ENCODE results near the gene CAD. TPM values are rescaled to one million over a fixed set of nuclear protein-coding genes. Genes with fewer than 3 reads are reported as not detected.

The CAD gene
- total and polyA plus RNA-seq, 10 of the 15 experiments (the other 5 are each of a cell fraction or from before 2014, with no cell fraction given), result 7.6 to 119 (median 50.7) TPM

GRCh38 chr2:27264753-27265535 lies 47.8 kb downstream of the CAD start:
- no TSS peak for BruUV-seq (replicated peaks)
- Histone ChIP-seq H3K9ac (ENCODE audit: control insufficient read depth, insufficient read depth, low read length) (peak overlapping the region; percentile 16; the same call in 1 of the 2 replicates), H4K20me1 (ENCODE audit: control insufficient read depth, insufficient read depth) (no peaks in the 10 kb centered on the region), H2AFZ (ENCODE audit: control insufficient read depth, low read depth, low read length) (peak overlapping the region; percentile 79), H3K79me2 (ENCODE audit: control insufficient read depth, insufficient read depth, low read length) (no peaks in the 10 kb centered on the region), H3K27me3 (replicated peaks in 1 of 2; ENCODE audit: control insufficient read depth in 2 of 2, insufficient read depth in 2 of 2, low read length in 1 of 2) (peaks cover 23 to 41% of the 10 kb centered on the region in 2 experiments), H3K4me1 (ENCODE audit: control insufficient read depth, insufficient read depth, low read length) (peaks cover 18% of the 10 kb centered on the region), H3K4me3 (peak overlapping the region; percentile 76), H3K27ac (ENCODE audit: control insufficient read depth, insufficient read depth) (no peak overlapping the region), H3K9me3 (replicated peaks; ENCODE audit: control insufficient read depth, insufficient read depth, low read length) (no peaks in the 10 kb centered on the region), H3K36me3 (ENCODE audit: control insufficient read depth in 2 of 2, insufficient read depth in 2 of 2, low read length in 1 of 2) (no peaks in the 10 kb centered on the region), H3K4me2 (ENCODE audit: control insufficient read depth, insufficient read depth) (peak overlapping the region; percentile 98)
- FAIRE-seq (no peak), DNase-seq (ENCODE audit: low read depth, low spot score) (no peak), ATAC-seq (peak; percentile 80)
- POLR2A ChIA-PET, result interaction anchor here (0.9 kb wide), 1 partner anchor 625 kb away, joined by 3 read pairs; the partner anchor contains the start of genes BABAM2 and RBKS
- CTCF ChIA-PET, result interaction anchor here (0.7 to 7.9 kb wide), 8 partner anchors 9 to 419 kb away, joined by 3 to 52 read pairs (median 5); no protein-coding TSS in a partner anchor
- RAD21 ChIA-PET (ENCODE audit: unreplicated experiment), result interaction anchor here (1.9 to 3.6 kb wide), 2 partner anchors 8 to 15 kb away, joined by 5 to 16 read pairs; no protein-coding TSS in a partner anchor
- in situ Hi-C loops (cut with MboI) (no loop called here), intact Hi-C loops (cut with micrococcal nuclease; ENCODE audit: unreplicated experiment) (no loop called here)
- SMC1A ChIA-PET (ENCODE audit: uncharacterized antibody, unreplicated experiment), result interaction anchor here (1.6 to 4.2 kb wide), 2 partner anchors 14 to 38 kb away, joined by 3 to 20 read pairs; no protein-coding TSS in a partner anchor
- WGBS (ENCODE audit: insufficient coverage, insufficient replicate concordance, low lambda C conversion rate, missing lambda C conversion rate), result 6% methylated on average over 56 of the region's 56 CpGs
- TF ChIP-seq SRF (IDR thresholded peaks at IDR 0.05; ENCODE audit: low read depth in 2 of 2, low read length in 2 of 2) (no peak), BMI1 (IDR thresholded peaks at IDR 0.05; ENCODE audit: borderline replicate concordance) (no peak), SMAD1 (IDR thresholded peaks at IDR 0.05; ENCODE audit: low read depth, partially characterized antibody) (no peak), IKZF2 (IDR thresholded peaks at IDR 0.05) (peak; percentile 17 to 38; a peak in 1 of 4 replicates), CBFB (IDR thresholded peaks at IDR 0.05; ENCODE audit: low read depth) (no peak), HDAC6 (IDR thresholded peaks at IDR 0.05; ENCODE audit: unreplicated experiment) (peak; percentile 88), E4F1 (IDR thresholded peaks at IDR 0.05; ENCODE audit: borderline replicate concordance, partially characterized antibody) (no peak), CTCF (IDR thresholded peaks at IDR 0.05 in 2 of 3, conservative IDR thresholded peaks at IDR 0.05 in 1 of 3; ENCODE audit: control insufficient read depth in 2 of 3, extremely low read depth in 1 of 3, insufficient read depth in 1 of 3, low read depth in 3 of 3, low read length in 3 of 3) (peak; percentile 35 to 65 (median 62); a peak in 4 of 6 replicates), GATAD2B (conservative IDR thresholded peaks at IDR 0.05; ENCODE audit: low read depth) (no peak; the same call in 1 of the 2 replicates), NR2C2 (IDR thresholded peaks at IDR 0.05; ENCODE audit: borderline replicate concordance, control insufficient read depth, insufficient read length, low read depth) (no peak), SMC3 (IDR thresholded peaks at IDR 0.05; ENCODE audit: borderline replicate concordance, low read length) (peak; percentile 21; the same call in 1 of the 2 replicates), YY1 (IDR thresholded peaks at IDR 0.05; ENCODE audit: low read depth, low read length) (peak; percentile 87), TCF3 (IDR thresholded peaks at IDR 0.05; ENCODE audit: borderline replicate concordance, insufficient read depth, low read depth, low read length) (0 out of 2 replicates have a peak, but pooled peaks have one; percentile 26)

Measured in GM12878 (cell line).